HG03108 (cell line): ENCODE results near the gene TRIO.

Experiments
- ATAC-seq: cut with Tn5 transposase; IDR thresholded peaks from one replicate; pipeline ENCODE4 v1.9.1; 2021; ENCODE audit warnings: moderate library complexity; ENCODE audit not compliant: unreplicated experiment

TRIO gene

DNA sequence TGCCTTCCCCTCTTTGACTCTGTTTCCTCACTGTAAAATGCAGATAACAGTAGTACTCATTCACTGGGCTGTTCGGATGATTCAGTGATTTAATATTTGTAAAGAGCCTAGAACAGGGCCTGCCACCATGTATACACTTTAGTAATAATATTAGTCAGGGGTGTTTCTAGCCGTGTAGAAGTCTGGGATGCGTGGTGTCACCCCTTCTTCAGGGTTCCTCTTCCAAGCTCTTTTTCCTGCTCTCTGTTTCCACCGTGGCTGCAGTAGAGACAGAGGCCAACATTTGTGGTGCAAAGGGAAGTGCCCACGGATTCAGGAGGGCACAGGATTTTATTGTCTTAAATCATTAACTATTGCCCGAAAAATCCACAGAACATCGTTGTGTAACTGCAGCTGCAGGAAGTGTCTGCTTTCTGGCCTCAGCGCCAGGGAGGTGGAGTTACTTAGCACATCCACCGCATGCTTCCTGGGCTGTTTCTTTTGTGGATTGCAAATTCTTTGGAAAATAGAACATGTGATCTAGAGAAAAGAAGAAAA lies 61.7 kb downstream of the TRIO start:
- no peak for ATAC-seq

DNA sequence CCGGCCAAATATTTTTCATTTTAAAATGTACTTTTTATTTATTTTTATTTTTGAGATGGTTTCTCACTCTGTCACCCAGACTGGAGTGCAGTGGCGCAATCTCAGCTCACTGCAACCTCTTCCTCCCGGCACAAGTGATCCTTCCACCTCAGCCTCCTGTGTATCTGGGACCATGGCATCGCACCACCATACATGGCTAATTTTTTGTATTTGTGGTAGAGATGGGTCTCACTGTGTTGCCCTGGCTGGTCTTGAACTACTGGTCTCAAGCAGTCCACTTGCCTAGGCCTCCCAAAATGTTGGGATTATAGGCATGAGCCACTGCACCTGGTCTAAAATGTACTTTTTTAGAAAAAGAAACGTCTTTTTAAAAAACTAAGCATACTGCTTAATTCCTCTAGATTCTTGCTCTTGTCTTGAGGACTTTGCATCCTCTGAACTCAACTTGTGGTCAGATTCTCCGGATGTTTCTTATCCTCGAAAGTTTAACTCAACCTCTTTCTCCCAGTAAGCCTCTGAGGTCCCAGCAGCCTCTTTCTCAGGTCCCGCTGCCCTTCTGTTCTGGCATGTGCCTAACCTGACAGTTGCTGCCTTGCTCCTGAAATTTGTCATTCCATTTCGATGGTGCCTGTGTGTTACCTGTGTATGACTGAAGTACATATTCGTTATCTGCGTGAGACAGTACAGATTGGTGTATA lies 63.0 kb downstream of the TRIO start:
- no peak for ATAC-seq

DNA sequence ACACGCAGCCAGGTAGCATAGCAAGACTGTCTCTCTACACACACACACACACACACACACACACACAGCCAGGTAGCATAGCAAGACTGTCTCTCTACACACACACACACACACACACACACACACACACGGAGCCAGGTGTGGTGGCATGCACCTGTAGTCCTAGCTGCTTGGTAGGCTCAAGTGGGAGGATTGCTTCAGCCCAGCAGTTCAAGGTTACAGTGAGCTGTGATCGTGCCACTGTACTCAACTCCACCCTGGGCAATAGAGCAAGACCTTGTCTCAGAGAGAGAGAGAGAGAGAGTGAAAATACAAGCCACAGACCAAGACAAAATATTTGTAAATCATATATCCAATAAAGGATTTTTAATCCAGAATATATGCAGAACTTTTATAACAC lies 64.3 kb downstream of the TRIO start:
- peak; percentile 16 for ATAC-seq

DNA sequence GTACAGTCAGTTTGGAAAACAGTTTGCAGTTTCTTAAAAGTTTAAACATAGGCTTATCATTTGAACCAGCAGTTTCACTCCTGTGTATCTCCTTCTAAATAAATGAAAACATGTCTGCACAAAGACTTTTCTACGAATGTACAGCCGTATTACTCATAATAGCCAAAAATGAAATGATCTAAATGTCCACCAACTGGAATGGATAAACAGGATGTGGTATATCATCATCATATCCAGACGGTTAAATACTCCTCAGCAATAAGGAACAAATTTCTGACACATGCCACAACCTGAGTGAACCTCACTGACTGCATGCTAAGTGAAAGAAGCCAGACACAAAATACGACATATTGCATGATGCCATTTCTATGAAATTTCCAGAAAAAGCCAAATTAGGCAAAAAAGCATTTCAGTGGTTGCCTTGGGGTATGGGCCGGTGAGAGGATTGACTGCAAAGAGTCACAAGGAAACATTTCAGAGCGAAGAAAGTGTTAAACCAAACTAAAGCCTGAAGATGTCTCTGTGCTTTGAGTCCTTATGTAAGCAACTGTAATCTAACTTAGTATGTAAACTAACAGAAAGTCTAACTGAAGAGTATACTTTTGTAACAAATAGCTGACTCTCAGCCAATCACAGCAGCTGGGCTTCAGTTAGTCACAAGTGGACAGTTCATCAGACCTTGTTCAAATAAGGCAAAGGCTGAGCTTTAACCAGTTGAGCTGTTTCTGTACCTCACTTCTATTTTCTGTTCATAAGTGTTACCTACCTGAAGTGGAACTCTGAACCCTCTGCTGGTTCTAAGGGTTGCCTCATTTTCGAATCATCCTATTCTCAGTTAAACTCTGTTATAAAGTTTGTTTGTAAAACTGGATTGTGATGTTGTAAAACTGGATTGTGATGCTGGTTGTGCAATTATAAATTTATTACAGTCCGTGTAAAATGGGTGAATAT lies 65.2 kb downstream of the TRIO start:
- ATAC-seq: peak; percentile 48

GRCh38 chr5:14209222-14209822 lies 66.2 kb downstream of the TRIO start:
- ATAC-seq: no peak

DNA sequence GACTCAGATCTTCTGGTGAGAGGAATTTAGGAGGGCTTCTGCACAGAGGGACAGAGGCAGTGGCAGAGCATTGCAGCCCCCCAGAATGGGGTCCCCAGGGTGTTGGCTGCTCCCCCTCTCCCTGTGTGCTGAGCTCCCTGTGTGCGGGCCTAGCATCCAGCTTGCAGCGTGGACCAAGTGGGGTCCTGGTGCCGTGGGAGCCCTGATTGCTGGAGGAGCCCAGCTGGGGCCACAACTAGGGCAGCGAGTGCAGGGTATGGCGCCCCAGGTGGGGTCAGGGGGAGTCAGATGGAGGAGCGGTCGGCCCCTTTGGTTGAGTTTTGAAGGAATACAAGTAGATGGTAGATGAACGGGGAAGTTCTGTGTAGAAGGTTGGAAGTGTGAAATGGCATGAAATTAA lies 66.7 kb downstream of the TRIO start:
- ATAC-seq: no peak

DNA sequence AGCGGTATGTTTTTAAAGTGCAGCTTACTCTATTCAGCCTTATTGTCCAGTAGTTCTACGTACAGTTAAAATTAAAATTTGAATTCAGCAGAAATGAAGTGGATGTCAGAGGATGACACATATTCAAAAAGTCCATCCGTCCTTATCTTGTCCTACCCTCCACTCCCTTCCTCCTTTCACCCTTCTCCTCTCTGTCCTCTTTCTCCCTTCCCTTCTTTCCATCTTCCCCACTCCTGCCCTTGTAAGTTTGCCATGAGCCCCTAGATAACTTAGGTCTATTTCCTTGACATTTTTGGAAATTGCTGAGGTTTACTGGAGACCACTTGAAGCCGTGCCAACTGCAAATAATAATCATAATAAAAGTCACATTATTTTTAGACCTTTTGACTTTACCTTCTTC lies 67.6 kb downstream of the TRIO start:
- no peak for ATAC-seq

DNA sequence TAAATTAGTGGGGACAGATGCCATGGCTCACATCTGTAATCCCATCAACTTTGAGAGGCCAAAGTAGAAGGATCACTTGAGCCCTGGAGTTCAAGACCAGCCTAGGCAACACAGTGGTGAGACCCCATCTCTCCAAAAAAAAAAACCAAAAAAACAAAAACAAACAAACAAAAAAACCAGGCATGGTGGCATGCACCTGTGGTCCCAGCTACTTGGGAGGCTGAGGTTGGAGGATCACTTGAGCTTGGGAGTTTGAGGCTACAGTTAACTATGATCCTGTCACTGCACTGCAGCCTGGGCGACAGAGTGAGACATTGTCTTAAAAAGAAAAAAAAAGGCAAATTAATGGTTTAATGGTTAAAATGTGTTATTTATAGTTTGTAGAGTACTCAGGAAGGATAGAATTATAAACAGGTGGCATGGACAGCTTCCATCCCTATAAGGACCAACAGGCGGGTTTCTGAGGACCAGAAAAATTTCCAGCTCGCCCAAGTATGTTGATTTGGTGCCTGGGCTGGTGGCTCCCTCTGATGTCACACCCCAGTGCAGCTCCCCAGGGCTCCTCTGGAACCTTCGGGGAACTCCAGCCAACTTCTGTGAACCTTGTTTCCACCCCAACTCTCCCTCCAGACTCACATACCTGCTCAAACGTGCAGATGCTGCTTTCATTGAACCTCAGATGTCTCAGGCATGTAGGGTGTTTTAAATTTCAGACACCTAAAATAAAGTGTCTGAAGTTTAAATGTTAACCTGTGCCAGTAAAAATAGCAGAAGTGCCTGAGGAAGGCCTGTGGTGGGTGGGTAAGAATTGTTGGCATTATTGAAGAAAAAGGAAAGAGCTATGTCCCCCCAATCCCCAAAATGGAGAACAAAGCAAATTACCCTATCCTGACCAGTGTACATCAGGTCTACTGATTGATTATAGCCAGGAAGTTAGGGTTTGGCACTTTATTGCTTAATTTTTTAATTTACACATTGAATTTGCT lies 69.0 kb downstream of the TRIO start:
- ATAC-seq: peak; percentile 31

GRCh38 chr5:14212838-14213237 lies 69.7 kb downstream of the TRIO start:
- peak; percentile 26 for ATAC-seq

- no peak for ATAC-seq
These were observed 70.1 kb downstream of the TRIO start for GRCh38 chr5:14213253-14213652.

DNA sequence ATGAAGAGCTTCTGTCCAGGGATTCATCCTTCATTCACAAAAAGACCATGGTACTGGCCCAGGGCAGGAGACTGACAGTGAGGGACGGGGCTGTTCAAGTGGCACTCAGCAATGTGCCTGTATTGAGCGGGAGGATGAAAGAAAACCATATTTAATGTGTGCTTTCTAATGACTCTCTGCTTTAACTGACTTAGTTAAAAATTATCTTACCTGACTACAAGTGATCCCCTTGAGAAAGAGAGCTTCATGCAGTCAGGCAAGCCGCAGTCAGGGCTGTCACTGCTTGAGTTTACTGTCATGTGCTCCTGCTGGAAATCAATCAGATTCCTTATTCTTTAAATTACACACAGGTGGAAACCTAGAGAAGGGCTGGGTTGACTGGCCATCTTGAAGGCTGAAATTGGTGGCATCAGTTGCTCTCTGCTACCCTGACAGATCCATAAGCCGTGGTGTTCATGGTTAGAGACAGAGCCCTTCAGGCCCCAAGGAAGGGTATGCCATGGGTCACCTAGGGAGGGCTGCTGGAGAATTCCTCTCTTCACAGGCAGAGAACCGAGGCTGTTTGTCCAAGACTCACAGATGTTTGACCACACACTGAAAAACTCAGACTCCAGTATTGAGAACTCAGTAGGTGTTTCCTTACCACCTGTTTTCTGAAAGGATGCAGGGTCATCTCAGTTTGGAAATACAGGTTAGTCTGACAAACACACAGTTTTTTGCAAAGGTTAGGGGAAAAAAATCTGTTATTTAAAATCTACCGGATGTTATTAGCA lies 70.9 kb downstream of the TRIO start:
- ATAC-seq: peak; percentile 30

GRCh38 chr5:14215901-14216300 lies 72.8 kb downstream of the TRIO start:
- ATAC-seq: no peak

- no peak for ATAC-seq
These were observed 73.2 kb downstream of the TRIO start for GRCh38 chr5:14216372-14216771.

DNA sequence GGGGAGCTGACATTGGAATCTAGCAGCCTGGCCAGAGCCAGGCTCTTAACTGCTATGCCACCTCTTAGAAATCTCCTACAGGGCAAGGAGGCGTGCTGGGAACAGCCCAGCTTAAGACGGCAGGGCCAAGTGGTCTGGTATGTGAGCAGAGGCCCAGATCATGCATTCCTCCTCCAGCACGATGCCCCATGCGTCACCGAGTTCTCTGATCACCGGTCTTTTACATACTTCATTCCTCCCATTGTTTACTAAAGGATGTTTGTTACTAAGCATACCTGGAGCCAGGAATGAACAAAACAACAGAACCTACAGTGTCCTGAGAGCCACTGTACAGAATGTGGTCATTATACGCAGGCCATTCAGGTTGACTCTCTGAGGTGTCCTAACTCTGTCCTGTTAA lies 73.8 kb downstream of the TRIO start:
- no peak for ATAC-seq

- no peak for ATAC-seq
These were observed 74.4 kb downstream of the TRIO start for GRCh38 chr5:14217587-14217986.

GRCh38 chr5:14218011-14218410 lies 74.9 kb downstream of the TRIO start:
- ATAC-seq: no peak

- ATAC-seq: no peak
These were observed 75.3 kb downstream of the TRIO start for GRCh38 chr5:14218480-14218879.

DNA sequence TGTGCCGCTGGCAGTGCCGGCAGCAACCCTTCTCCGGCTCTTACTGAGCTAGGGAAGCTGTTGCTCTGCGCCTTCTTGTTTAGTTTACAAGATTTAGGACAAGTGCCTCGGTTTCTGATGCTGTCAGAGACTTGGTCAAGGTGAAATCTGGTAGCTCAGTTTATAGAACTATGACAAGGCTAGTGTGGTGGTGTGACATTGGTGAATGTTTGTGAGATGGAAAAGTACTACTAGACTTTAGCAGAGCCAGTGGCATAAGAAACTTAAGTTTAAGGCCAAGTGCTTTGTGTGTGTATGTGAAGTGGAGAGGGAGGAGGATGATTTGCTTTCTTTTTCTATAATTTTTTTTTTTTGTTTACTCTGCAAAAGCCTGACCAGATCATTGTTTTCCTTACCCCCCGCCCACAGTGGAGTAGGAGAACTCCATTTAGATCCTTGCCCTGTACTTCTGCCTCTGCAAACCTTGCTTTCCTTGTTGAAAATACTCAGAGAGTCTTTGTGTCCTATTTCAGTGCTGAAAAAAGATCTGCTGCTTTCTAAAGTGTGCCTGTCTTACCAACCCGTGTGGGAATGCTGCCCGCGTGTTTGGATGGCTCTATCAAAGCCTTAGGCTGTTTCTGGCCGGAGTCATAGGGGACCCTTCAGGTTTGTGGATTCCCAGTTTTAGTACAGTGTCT lies 75.9 kb downstream of the TRIO start:
- no peak for ATAC-seq
